Measurements from ENCODE around the gene COL18A1.

The COL18A1 gene

DNA sequence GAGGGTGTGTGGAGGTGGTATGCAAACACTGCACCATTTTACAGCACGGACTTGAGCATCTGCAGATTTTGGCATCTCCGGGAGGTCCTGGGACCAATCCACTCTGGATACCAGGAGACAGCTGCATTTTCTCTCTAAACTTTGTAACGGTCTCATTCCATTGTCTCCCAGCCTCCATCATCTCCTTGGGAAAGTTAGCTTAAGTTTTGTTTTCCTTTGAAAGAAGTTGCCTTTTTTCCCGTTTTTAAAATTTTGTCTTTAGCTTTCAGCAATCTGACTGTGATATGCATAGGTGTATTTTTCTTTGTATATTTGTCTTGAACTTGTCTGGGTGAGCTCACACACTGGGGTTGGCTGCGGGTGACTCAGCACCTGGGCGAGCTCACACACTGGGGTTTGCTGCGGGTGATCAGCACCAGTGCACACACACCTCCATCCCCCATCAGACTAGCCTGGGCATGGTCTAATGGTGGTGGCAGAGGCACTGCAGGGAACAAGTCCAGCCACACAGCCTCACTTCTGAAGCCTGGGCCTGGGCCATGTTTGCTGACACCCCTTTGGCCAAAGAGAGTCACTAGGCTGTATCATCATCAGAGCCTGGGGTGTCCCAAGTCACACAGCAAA, 32.1 kb upstream of the COL18A1 start:
- ATAC-seq (ENCODE audit: insufficient read depth, low read depth) (no peak), DNase-seq (no peak)
- no peak overlapping the region for H3K4me3 ChIP-seq (ENCODE audit: low read depth in 1 of 2, low read length in 2 of 2)
- H3K4me1 ChIP-seq (ENCODE audit: insufficient read depth, low read length), result no peaks in the 10 kb centered on the region
- H4K20me1 ChIP-seq (ENCODE audit: insufficient read depth, low read length), result no peaks in the 10 kb centered on the region
- no peaks in the 10 kb centered on the region for H3K9me3 ChIP-seq (ENCODE audit: insufficient read depth, low read length, severe bottlenecking)
- no peak overlapping the region for H3K9ac ChIP-seq (ENCODE audit: low read depth, low read length)
- peaks cover 19% of the 10 kb centered on the region for H3K27me3 ChIP-seq (ENCODE audit: insufficient read depth, low read length, poor library complexity)
- H2AFZ ChIP-seq (ENCODE audit: low read depth, low read length), result no peak overlapping the region
- H3K4me2 ChIP-seq (ENCODE audit: insufficient read depth, low read length), result no peak overlapping the region
- H3K79me2 ChIP-seq (ENCODE audit: insufficient read depth, low read length), result no peaks in the 10 kb centered on the region
- no peaks in the 10 kb centered on the region for H3K36me3 ChIP-seq (ENCODE audit: insufficient read depth, low read length)
- no peak overlapping the region for H3K27ac ChIP-seq (ENCODE audit: low read length)
- TF ChIP-seq, protein P1, sequence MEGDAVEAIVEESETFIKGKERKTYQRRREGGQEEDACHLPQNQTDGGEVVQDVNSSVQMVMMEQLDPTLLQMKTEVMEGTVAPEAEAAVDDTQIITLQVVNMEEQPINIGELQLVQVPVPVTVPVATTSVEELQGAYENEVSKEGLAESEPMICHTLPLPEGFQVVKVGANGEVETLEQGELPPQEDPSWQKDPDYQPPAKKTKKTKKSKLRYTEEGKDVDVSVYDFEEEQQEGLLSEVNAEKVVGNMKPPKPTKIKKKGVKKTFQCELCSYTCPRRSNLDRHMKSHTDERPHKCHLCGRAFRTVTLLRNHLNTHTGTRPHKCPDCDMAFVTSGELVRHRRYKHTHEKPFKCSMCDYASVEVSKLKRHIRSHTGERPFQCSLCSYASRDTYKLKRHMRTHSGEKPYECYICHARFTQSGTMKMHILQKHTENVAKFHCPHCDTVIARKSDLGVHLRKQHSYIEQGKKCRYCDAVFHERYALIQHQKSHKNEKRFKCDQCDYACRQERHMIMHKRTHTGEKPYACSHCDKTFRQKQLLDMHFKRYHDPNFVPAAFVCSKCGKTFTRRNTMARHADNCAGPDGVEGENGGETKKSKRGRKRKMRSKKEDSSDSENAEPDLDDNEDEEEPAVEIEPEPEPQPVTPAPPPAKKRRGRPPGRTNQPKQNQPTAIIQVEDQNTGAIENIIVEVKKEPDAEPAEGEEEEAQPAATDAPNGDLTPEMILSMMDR (IDR thresholded peaks at IDR 0.05; ENCODE audit: borderline replicate concordance, extremely low read depth, low read length, poor library complexity, severe bottlenecking), result no peak
- TF ChIP-seq EZH2 (IDR thresholded peaks at IDR 0.05; ENCODE audit: borderline replicate concordance, low read depth, low read length, severe bottlenecking), result no peak

DNA sequence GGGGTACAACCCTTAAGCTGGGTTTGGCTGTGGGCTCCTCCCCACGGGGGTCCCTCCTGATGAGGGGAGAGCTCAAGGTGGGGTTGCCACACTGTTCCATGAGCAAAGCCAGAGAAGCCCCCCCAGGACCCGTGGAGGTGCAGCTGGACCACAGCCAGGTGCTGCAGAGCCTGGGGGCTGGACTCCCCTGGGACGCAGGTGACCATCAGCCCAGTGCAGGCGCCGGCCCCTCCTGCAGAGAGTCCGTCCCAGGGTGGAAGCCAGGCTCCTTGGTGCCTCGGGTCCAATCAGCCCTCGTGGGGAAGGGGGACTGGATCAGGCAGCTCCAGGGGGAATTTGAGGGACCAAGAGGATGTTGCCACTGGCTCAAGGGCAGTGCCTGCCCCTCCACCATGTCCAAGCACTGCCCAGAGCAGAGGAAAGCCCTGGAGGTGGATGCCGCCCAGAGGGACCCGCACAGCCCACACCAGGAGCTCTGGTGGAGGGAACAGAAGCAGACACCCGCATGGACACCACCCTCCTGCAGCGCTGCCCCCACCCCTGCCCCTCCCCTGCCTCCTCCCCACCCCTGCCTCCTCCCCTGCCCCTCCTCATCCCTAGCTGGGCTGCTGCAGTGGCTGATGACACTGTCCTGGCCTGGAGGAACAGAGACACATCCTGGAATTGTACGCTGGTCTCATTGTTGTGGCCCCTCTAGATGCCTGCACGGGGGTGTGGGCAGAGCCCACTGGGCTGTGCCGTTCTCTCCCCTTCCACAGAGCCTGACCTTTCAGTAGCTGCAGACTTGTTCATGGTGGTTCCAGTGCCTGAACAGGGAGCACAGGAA, 30.8 kb upstream of the COL18A1 start:
- no peaks in the 10 kb centered on the region for H4K20me1 ChIP-seq (ENCODE audit: insufficient read depth, low read length)
- TF ChIP-seq, protein P1 (IDR thresholded peaks at IDR 0.05; ENCODE audit: borderline replicate concordance, extremely low read depth, low read length, poor library complexity, severe bottlenecking), result no peak
- no peak for TF ChIP-seq EZH2 (IDR thresholded peaks at IDR 0.05; ENCODE audit: borderline replicate concordance, low read depth, low read length, severe bottlenecking)
- no peaks in the 10 kb centered on the region for H3K36me3 ChIP-seq (ENCODE audit: insufficient read depth, low read length)
- H2AFZ ChIP-seq (ENCODE audit: low read depth, low read length), result no peak overlapping the region
- H3K27ac ChIP-seq (ENCODE audit: low read length), result no peak overlapping the region
- no peak overlapping the region for H3K4me3 ChIP-seq (ENCODE audit: low read depth in 1 of 2, low read length in 2 of 2)
- no peaks in the 10 kb centered on the region for H3K4me1 ChIP-seq (ENCODE audit: insufficient read depth, low read length)
- ATAC-seq (ENCODE audit: insufficient read depth, low read depth) (no peak), DNase-seq (no peak)
- H3K9ac ChIP-seq (ENCODE audit: low read depth, low read length), result no peak overlapping the region
- H3K9me3 ChIP-seq (ENCODE audit: insufficient read depth, low read length, severe bottlenecking), result no peaks in the 10 kb centered on the region
- H3K27me3 ChIP-seq (ENCODE audit: insufficient read depth, low read length, poor library complexity), result peaks cover 28% of the 10 kb centered on the region
- no peak overlapping the region for H3K4me2 ChIP-seq (ENCODE audit: insufficient read depth, low read length)
- no peaks in the 10 kb centered on the region for H3K79me2 ChIP-seq (ENCODE audit: insufficient read depth, low read length)

DNA sequence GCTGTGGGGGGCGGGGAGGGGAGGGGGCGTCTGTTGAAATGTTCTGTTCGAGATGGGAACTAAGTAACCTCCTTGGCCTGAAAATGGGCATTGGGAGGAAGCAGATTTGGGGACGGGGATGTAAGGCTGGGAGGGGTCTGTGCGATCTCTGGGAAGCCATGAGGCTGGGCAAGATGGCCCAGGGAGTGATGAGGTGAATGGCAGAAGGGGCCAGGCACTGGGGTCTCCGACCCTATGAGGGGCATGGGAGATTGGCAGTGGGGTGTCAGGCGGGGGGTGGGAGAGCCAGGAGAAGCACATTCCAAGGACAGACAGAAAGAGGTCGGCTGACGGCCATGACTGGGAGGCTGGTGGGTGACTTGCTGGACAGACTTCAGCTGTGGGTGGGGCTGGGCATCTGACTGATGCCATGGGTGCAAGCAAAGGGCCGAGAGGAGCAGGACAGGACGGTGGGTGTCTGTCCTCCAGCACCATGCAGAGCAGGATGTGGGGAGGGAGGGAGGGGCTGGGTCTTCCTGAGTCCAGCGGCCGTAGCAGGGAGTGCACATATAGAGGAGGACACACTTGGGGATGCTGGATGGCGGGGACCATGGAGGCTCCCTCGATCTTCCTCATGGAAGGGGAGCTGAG, 30.0 kb upstream of the COL18A1 start:
- Histone ChIP-seq H2AFZ (ENCODE audit: low read depth, low read length) (no peak overlapping the region), H3K4me3 (ENCODE audit: low read depth in 1 of 2, low read length in 2 of 2) (no peak overlapping the region), H3K27ac (ENCODE audit: low read length) (no peak overlapping the region), H3K9ac (ENCODE audit: low read depth, low read length) (no peak overlapping the region), H3K4me1 (ENCODE audit: insufficient read depth, low read length) (no peaks in the 10 kb centered on the region), H3K27me3 (ENCODE audit: insufficient read depth, low read length, poor library complexity) (peaks cover 28% of the 10 kb centered on the region), H3K79me2 (ENCODE audit: insufficient read depth, low read length) (no peaks in the 10 kb centered on the region), H3K9me3 (ENCODE audit: insufficient read depth, low read length, severe bottlenecking) (no peaks in the 10 kb centered on the region), H3K4me2 (ENCODE audit: insufficient read depth, low read length) (no peak overlapping the region), H4K20me1 (ENCODE audit: insufficient read depth, low read length) (0 out of 2 replicates have a peak, but pooled peaks cover 2% of the 10 kb centered on the region), H3K36me3 (ENCODE audit: insufficient read depth, low read length) (no peaks in the 10 kb centered on the region)
- DNase-seq (no peak), ATAC-seq (ENCODE audit: insufficient read depth, low read depth) (no peak)
- TF ChIP-seq EZH2 (IDR thresholded peaks at IDR 0.05; ENCODE audit: borderline replicate concordance, low read depth, low read length, severe bottlenecking), result no peak
- TF ChIP-seq, protein P1 (IDR thresholded peaks at IDR 0.05; ENCODE audit: borderline replicate concordance, extremely low read depth, low read length, poor library complexity, severe bottlenecking), result no peak
